LNCaP clone FGC (cell line): ENCODE measurements around the gene JADE2.

Experiments used
- DNase-seq: peaks from one replicate; pipeline ENCODE4 v3.0.0-alpha.2; 2011; ENCODE audit warnings: low read depth
- H3K4me3 ChIP-seq: 2 replicates; pipeline ENCODE4 v1.5.1; 2011; ENCODE audit warnings: mild to moderate bottlenecking, low read depth, low read length, control low read depth
- TF ChIP-seq, protein P1 (sequence below): IDR thresholded peaks from 2 replicates; pipeline ENCODE4 v1.5.1; 2012; ENCODE audit warnings: mild to moderate bottlenecking; ENCODE audit not compliant: control insufficient read depth, insufficient read depth; ENCODE audit errors: extremely low read depth

JADE2 gene

DNA sequence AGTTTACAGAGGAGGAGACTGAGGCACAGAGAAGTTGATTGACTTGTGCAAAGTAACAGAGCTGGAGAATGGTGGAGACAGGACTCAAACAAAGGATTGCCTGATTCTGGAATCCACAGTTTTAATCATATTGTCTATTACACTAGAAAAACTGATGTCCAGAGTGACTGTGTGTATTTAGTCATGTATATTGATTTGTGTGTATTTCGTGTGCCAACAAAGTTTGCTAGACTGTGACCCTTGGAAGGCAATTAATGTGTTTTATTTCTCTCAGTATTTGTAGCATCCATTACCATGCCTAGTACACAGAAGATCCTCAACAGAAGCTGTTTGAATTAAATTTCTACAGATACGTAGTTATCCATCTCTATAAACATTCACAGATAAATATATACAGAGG lies 5.5 kb upstream of the JADE2 start:
- H3K4me3 ChIP-seq, result no peak overlapping the region
- DNase-seq, result no peak
- TF ChIP-seq, protein P1, sequence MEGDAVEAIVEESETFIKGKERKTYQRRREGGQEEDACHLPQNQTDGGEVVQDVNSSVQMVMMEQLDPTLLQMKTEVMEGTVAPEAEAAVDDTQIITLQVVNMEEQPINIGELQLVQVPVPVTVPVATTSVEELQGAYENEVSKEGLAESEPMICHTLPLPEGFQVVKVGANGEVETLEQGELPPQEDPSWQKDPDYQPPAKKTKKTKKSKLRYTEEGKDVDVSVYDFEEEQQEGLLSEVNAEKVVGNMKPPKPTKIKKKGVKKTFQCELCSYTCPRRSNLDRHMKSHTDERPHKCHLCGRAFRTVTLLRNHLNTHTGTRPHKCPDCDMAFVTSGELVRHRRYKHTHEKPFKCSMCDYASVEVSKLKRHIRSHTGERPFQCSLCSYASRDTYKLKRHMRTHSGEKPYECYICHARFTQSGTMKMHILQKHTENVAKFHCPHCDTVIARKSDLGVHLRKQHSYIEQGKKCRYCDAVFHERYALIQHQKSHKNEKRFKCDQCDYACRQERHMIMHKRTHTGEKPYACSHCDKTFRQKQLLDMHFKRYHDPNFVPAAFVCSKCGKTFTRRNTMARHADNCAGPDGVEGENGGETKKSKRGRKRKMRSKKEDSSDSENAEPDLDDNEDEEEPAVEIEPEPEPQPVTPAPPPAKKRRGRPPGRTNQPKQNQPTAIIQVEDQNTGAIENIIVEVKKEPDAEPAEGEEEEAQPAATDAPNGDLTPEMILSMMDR, result no peak

DNA sequence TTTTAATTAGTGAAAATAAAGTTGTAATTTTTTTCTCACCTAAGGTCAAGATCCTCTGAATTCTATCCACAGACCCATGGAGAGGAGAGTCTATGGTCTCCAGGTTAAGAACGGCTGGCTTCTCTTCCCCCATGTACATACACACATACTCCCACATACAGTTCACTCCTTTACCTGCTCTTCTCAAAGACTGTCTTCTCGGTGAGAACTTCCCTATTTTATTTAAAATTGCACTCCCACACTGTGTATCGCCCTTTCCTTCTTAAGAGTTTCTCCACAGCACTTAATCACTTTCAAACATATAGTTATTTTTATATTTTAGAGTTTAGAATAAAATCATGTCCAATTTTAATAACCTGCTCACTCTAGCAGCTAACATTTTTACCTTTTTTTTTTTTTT lies 3.6 kb upstream of the JADE2 start:
- TF ChIP-seq, protein P1, result no peak
- DNase-seq, result no peak
- no peak overlapping the region for H3K4me3 ChIP-seq

DNA sequence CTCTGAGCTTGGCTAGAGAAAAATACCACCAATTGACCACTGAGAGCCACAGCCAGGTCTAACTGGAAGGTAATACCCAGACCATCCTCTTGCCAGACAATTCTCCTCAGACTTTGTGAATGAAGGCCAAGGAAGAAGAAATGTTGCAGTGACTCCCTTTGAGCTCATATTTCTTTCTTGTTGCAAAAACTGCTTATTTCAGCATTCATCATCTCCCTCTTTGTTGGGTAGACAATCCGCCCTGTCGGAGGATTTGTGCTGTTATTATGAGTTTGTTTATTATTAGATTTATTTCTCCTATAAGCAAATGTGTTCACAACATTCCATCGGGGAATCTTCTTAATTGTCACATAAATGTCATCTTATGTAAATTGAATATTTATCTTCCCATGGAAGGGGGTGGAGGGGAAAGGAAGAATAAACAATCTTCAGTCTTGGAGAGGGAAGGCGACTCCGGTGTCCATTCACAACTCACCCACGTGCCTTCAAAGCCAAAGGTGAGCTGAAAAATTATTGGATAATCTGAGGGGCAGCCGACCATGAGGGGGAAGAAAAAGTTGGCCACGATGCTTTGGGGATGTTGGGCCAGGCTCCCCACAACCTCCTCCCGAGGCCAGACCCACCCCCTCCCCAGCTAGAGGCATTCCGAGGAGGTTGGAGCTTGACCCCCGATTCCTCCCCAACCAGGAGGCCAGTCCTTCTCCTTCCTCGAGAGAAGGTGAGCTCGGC lies 1.8 kb upstream of the JADE2 start:
- TF ChIP-seq, protein P1, result no peak
- no peak for DNase-seq
- peak overlapping the region; percentile 4; the same call in 1 of the 2 replicates for H3K4me3 ChIP-seq

DNA sequence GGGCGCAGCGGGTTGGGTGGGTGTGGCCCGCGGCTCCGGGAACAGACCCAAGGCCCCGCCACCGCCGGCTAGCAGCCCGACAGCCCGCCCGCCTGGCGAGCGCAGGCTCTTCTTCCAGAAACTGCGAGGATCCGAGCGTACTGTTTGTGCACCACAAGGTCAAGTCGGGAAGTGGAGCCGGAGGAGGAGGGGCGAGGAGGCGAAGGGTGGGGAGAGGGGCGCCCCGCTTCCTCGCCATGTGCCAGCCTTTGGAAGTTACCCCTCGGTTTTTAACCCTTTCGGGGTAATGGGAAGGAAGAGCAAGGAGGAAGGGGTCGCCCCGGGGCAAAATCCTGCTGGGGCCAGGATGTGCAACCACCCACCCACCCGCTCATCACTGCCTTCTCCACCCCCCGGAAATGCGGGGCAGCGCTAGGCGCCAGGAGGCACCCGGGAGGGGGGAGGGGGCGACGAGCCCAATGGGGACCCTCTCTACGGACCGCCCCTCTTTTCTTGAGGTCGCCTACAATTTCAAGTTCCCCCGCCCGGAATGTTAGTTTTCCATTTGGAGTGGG lies 1.1 kb upstream of the JADE2 start:
- DNase-seq, result no peak
- TF ChIP-seq, protein P1, result no peak
- H3K4me3 ChIP-seq, result peak overlapping the region; percentile 66

DNA sequence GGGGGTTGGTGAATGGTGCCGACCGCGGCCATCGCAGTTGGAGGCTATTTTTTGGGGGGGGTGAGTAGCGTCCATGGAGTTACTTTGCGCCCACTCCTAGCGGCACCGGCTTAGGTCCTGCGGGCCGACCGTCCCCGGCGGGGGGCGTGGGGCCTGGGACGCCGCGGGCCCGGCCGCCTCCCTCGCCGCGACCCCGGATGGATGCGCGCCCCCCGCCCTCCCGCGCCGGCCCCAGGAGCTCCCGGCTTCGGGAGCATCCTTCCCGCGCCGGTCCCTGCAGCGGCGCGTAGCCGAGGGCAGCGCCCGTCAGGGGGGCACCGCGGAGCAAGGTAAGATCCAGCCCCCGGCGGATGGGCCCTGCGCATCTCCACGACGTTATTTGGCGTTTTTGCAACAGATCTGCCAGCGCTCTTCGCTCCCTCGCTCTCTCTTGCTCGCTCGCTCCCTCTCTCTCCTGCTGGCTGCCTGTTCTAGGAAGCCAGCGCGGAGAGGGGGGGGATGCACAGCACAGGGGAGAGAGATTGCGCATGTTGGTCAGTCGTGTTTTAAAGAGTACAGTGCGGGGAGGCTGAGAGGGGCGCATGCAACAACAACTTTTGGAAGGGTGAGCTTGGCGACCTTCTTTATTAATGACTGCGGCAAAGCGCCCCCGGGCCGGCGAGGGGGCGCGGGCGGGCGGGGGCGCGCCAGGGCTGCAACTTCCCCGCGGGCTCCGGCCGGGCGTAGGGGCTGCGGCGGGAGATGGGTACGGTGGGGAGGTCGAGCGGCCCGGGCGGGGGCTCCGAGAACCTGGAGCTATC lies 413 bp downstream of the JADE2 start:
- TF ChIP-seq, protein P1, result peak; percentile 28
- no peak for DNase-seq

DNA sequence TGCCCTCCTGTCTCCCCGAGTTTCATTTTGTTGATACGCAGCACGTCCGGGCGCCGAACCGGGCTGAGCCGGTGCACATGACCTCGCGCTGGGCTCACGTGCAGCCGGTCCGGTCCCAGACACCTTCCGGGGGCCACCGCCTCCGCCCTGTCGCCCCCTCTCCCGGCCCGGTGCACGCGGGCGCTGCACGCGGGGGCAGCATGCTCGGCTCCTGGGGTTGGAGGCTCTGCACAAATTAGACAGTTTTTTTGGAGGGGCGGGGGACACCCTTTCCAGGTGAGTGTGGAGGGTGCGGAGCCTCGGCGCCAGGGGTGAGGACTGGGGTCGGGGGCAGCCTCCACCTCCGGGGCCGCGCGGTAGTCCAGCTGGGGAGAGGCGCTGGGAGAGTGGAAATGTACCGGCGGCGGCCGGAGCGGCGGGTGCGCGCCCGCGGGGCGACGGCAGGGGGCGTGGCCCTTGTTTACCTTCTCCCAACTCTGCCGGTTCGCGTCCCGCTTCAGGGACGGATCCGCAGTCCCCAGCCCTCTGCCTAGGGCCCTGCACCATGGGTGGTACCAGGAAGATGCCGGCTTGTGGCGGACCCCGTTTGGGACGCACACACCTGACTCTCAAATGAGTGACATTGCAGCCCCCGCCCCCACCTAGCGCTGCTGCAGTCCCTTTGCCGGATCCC lies 1.1 kb downstream of the JADE2 start:
- TF ChIP-seq, protein P1, result peak; percentile 23; the same call in 1 of the 2 replicates
- H3K4me3 ChIP-seq, result peak overlapping the region; percentile 66
- DNase-seq, result no peak

More for the DNA sequence above, 413 bp downstream of the JADE2 start:
- H3K4me3 ChIP-seq, result peak overlapping the region; percentile 66
